Measurements from ENCODE around the gene CTCF. TPM values are rescaled to one million over a fixed set of nuclear protein-coding genes. Genes with fewer than 3 reads are reported as not detected.
A peak's percentile ranks its signal among the peaks of the same experiment; 100 is the strongest.

CTCF gene
- total RNA-seq, 5 donors from 2014 or later (not counting 1 experiment from before 2014, with no cell fraction given): 55.3 to 69.0 (median 64.0) TPM

GRCh38 chr16:67661101-67661761 lies 98.9 kb downstream of the CTCF start:
- ChIA-PET CTCF (interaction anchor here in 1 of 2 donors (0.6 to 1.6 kb wide), 2 partner anchors 16 to 58 kb away, joined by 3 to 9 read pairs; partner anchors contain the start of gene CARMIL2), POLR2A (interaction anchor here in 1 of 2 donors (2.1 kb wide), 1 partner anchor 181 kb away, joined by 8 read pairs; the partner anchor contains the start of gene ATP6V0D1)
- ATAC-seq (replicated peaks in 1 of 4) (peak in 2 of 4 experiments; percentile 4 to 5), DNase-seq (peak in 5 of 35 experiments; percentile 6 to 54 (median 25))
- 21% methylated on average over 36 of the region's 39 CpGs for WGBS (ENCODE audit: insufficient coverage)
- H3K27me3 ChIP-seq (replicated peaks in 1 of 2; ENCODE audit: control insufficient read depth in 2 of 2, extremely low read depth in 1 of 2, insufficient read depth in 2 of 2, low read length in 1 of 2): no peaks in the 10 kb centered on the region
- no peaks in the 10 kb centered on the region for H3K27me3 Mint-ChIP-seq
- peak overlapping the region; percentile 99 to 100 for H3K4me3 ChIP-seq (ENCODE audit: control insufficient read depth in 1 of 2, extremely low read depth in 1 of 2, low read length in 1 of 2)
- H3K27ac Mint-ChIP-seq: peak overlapping the region; percentile 82 to 88
- H3K27ac ChIP-seq (ENCODE audit: low read length): peak overlapping the region; percentile 79
- H3K36me3 Mint-ChIP-seq: no peaks in the 10 kb centered on the region
- H3K4me3 Mint-ChIP-seq: peak overlapping the region; percentile 86 to 89 (median 89)
- no peaks in the 10 kb centered on the region for H3K9me3 Mint-ChIP-seq
- peaks cover 5 to 11% of the 10 kb centered on the region in 2 donors for H3K36me3 ChIP-seq (ENCODE audit: control insufficient read depth in 2 of 2, extremely low read depth in 1 of 2, insufficient read depth in 1 of 2, low read length in 1 of 2)
- peaks cover 19 to 36% (median 35%) of the 10 kb centered on the region in 3 donors for H3K4me1 Mint-ChIP-seq
- H3K9me3 ChIP-seq: no peaks in the 10 kb centered on the region
- peaks cover 5 to 40% of the 10 kb centered on the region in 2 experiments for H3K4me1 ChIP-seq (ENCODE audit: control insufficient read depth in 1 of 2, extremely low read depth in 1 of 2, insufficient read depth in 2 of 2, low read length in 2 of 2)

GRCh38 chr16:67661886-67662652 lies 99.7 kb downstream of the CTCF start:
- H3K27ac Mint-ChIP-seq: peak overlapping the region in 1 of 2 donors; percentile 31
- Histone ChIP-seq H3K4me1 (ENCODE audit: control insufficient read depth in 1 of 2, extremely low read depth in 1 of 2, insufficient read depth in 2 of 2, low read length in 2 of 2) (peaks cover 5 to 46% of the 10 kb centered on the region in 2 experiments), H3K36me3 (ENCODE audit: control insufficient read depth in 2 of 2, extremely low read depth in 1 of 2, insufficient read depth in 1 of 2, low read length in 1 of 2) (peaks cover 1 to 6% of the 10 kb centered on the region in 2 donors), H3K4me3 (ENCODE audit: control insufficient read depth in 1 of 2, extremely low read depth in 1 of 2, low read length in 1 of 2) (no peak overlapping the region), H3K27ac (ENCODE audit: low read length) (no peak overlapping the region), H3K9me3 (no peaks in the 10 kb centered on the region), H3K27me3 (replicated peaks in 1 of 2; ENCODE audit: control insufficient read depth in 2 of 2, extremely low read depth in 1 of 2, insufficient read depth in 2 of 2, low read length in 1 of 2) (no peaks in the 10 kb centered on the region)
- peak overlapping the region; percentile 86 to 89 (median 89) for H3K4me3 Mint-ChIP-seq
- peaks cover 20 to 38% (median 36%) of the 10 kb centered on the region in 3 donors for H3K4me1 Mint-ChIP-seq
- CTCF ChIA-PET: interaction anchor here in 1 of 2 donors (0.6 kb wide), 1 partner anchor 9 kb away, joined by 5 read pairs; no protein-coding TSS in a partner anchor
- DNase-seq (no peak), ATAC-seq (replicated peaks in 1 of 4) (no peak)
- POLR2A ChIA-PET: no interaction called here
- H3K36me3 Mint-ChIP-seq: no peaks in the 10 kb centered on the region
- no peaks in the 10 kb centered on the region for H3K27me3 Mint-ChIP-seq
- no peaks in the 10 kb centered on the region for H3K9me3 Mint-ChIP-seq
- 96% methylated on average over 34 of the region's 34 CpGs for WGBS (ENCODE audit: insufficient coverage)

GRCh38 chr16:67662653-67663010 lies 100.3 kb downstream of the CTCF start:
- Mint-ChIP-seq H3K4me1 (peaks cover 25 to 43% (median 36%) of the 10 kb centered on the region in 3 donors), H3K4me3 (peak overlapping the region in 1 of 3 donors; percentile 3), H3K27ac (no peak overlapping the region), H3K9me3 (no peaks in the 10 kb centered on the region), H3K36me3 (no peaks in the 10 kb centered on the region), H3K27me3 (no peaks in the 10 kb centered on the region)
- Histone ChIP-seq H3K27ac (ENCODE audit: low read length) (no peak overlapping the region), H3K4me1 (ENCODE audit: control insufficient read depth in 1 of 2, extremely low read depth in 1 of 2, insufficient read depth in 2 of 2, low read length in 2 of 2) (peaks cover 9 to 51% of the 10 kb centered on the region in 2 experiments), H3K4me3 (ENCODE audit: control insufficient read depth in 1 of 2, extremely low read depth in 1 of 2, low read length in 1 of 2) (no peak overlapping the region), H3K9me3 (no peaks in the 10 kb centered on the region), H3K36me3 (ENCODE audit: control insufficient read depth in 2 of 2, extremely low read depth in 1 of 2, insufficient read depth in 1 of 2, low read length in 1 of 2) (peaks cover 0 to 1% of the 10 kb centered on the region in 2 donors), H3K27me3 (replicated peaks in 1 of 2; ENCODE audit: control insufficient read depth in 2 of 2, extremely low read depth in 1 of 2, insufficient read depth in 2 of 2, low read length in 1 of 2) (no peaks in the 10 kb centered on the region)
- DNase-seq (no peak), ATAC-seq (replicated peaks in 1 of 4) (no peak)
- ChIA-PET POLR2A (no interaction called here), CTCF (interaction anchor here in 1 of 2 donors (0.6 kb wide), 1 partner anchor 8 kb away, joined by 5 read pairs; no protein-coding TSS in a partner anchor)

DNA sequence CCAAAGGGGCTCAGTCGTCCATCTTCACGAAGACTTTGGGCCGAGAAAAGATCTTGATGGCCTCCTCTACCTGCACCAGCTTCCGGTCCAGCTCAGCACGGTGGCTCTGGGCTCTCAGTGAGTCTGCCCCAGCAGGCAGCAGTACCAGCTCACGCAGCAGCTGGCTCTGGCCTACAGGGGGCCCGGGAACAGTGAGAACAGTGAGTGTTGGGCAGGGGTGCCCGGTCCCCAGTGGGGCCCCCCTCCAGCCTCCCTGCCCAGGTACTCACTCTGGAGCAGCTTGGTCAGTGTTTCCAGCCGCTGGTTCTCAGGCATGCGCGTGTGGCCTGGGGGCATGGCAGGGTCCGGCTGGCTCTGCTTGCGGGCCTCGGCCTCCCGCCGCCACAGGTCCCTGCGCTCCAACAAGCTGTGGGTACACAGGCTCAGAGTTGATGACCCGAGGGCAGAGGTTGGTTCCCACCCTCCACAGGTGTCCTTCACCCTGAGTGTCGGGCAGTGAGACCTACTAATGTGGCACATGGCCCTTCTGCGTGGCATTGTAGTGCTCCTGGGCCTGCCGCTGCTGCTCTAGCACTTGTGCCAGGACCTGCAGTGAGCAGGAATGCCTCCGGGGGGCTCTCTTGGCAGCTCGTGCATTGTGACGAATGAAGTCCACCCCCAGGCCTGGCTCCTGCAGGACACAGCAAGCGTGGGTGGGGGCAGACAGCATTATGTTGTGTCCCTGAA lies 101.0 kb downstream of the CTCF start:
- Histone ChIP-seq H3K27me3 (replicated peaks in 1 of 2; ENCODE audit: control insufficient read depth in 2 of 2, extremely low read depth in 1 of 2, insufficient read depth in 2 of 2, low read length in 1 of 2) (no peaks in the 10 kb centered on the region), H3K36me3 (ENCODE audit: control insufficient read depth in 2 of 2, extremely low read depth in 1 of 2, insufficient read depth in 1 of 2, low read length in 1 of 2) (no peaks in the 10 kb centered on the region), H3K27ac (ENCODE audit: low read length) (no peak overlapping the region), H3K4me1 (ENCODE audit: control insufficient read depth in 1 of 2, extremely low read depth in 1 of 2, insufficient read depth in 2 of 2, low read length in 2 of 2) (peaks cover 10 to 54% of the 10 kb centered on the region in 2 experiments), H3K9me3 (no peaks in the 10 kb centered on the region), H3K4me3 (ENCODE audit: control insufficient read depth in 1 of 2, extremely low read depth in 1 of 2, low read length in 1 of 2) (no peak overlapping the region)
- DNase-seq (peak in 5 of 35 experiments; percentile 22 to 45 (median 38)), ATAC-seq (replicated peaks in 1 of 4) (no peak)
- ChIA-PET CTCF (interaction anchor here (0.5 to 0.6 kb wide), 2 partner anchors 67 to 365 kb away, joined by 3 read pairs; no protein-coding TSS in a partner anchor), POLR2A (no interaction called here)
- Mint-ChIP-seq H3K27me3 (no peaks in the 10 kb centered on the region), H3K4me1 (peaks cover 30 to 48% (median 30%) of the 10 kb centered on the region in 3 donors), H3K9me3 (no peaks in the 10 kb centered on the region), H3K4me3 (no peak overlapping the region), H3K36me3 (no peaks in the 10 kb centered on the region), H3K27ac (peak overlapping the region in 1 of 2 donors; percentile 58)
- WGBS (ENCODE audit: insufficient coverage): 94% methylated on average over 19 of the region's 25 CpGs

- no peak for DNase-seq
- peaks cover 8 to 50% of the 10 kb centered on the region in 2 experiments for H3K4me1 ChIP-seq (ENCODE audit: control insufficient read depth in 1 of 2, extremely low read depth in 1 of 2, insufficient read depth in 2 of 2, low read length in 2 of 2)
- Mint-ChIP-seq H3K9me3 (no peaks in the 10 kb centered on the region), H3K36me3 (no peaks in the 10 kb centered on the region), H3K4me3 (no peak overlapping the region), H3K4me1 (peaks cover 27 to 49% (median 28%) of the 10 kb centered on the region in 3 donors), H3K27me3 (no peaks in the 10 kb centered on the region), H3K27ac (peak overlapping the region in 1 of 2 donors; percentile 1)
- ChIA-PET POLR2A (no interaction called here), CTCF (interaction anchor here (0.5 to 0.6 kb wide), 2 partner anchors 68 to 366 kb away, joined by 3 read pairs; no protein-coding TSS in a partner anchor)
- no peaks in the 10 kb centered on the region for H3K27me3 ChIP-seq (replicated peaks in 1 of 2; ENCODE audit: control insufficient read depth in 2 of 2, extremely low read depth in 1 of 2, insufficient read depth in 2 of 2, low read length in 1 of 2)
- no peaks in the 10 kb centered on the region for H3K9me3 ChIP-seq
- no peak overlapping the region for H3K27ac ChIP-seq (ENCODE audit: low read length)
- no peaks in the 10 kb centered on the region for H3K36me3 ChIP-seq (ENCODE audit: control insufficient read depth in 2 of 2, extremely low read depth in 1 of 2, insufficient read depth in 1 of 2, low read length in 1 of 2)
- no peak overlapping the region for H3K4me3 ChIP-seq (ENCODE audit: control insufficient read depth in 1 of 2, extremely low read depth in 1 of 2, low read length in 1 of 2)
- WGBS (ENCODE audit: insufficient coverage): 88% methylated on average over 4 of the region's 6 CpGs
- ATAC-seq (replicated peaks in 1 of 4): no peak
Measured at GRCh38 chr16:67663877-67664222, 101.5 kb downstream of the CTCF start.

GRCh38 chr16:67664258-67664657 lies 101.9 kb downstream of the CTCF start:
- H3K4me1 Mint-ChIP-seq: peaks cover 23 to 48% (median 25%) of the 10 kb centered on the region in 3 donors
- Histone ChIP-seq H3K27ac (ENCODE audit: low read length) (no peak overlapping the region), H3K36me3 (ENCODE audit: control insufficient read depth in 2 of 2, extremely low read depth in 1 of 2, insufficient read depth in 1 of 2, low read length in 1 of 2) (no peaks in the 10 kb centered on the region), H3K4me1 (ENCODE audit: control insufficient read depth in 1 of 2, extremely low read depth in 1 of 2, insufficient read depth in 2 of 2, low read length in 2 of 2) (peaks cover 5 to 46% of the 10 kb centered on the region in 2 experiments), H3K4me3 (ENCODE audit: control insufficient read depth in 1 of 2, extremely low read depth in 1 of 2, low read length in 1 of 2) (no peak overlapping the region), H3K9me3 (no peaks in the 10 kb centered on the region), H3K27me3 (replicated peaks in 1 of 2; ENCODE audit: control insufficient read depth in 2 of 2, extremely low read depth in 1 of 2, insufficient read depth in 2 of 2, low read length in 1 of 2) (no peaks in the 10 kb centered on the region)
- no peaks in the 10 kb centered on the region for H3K27me3 Mint-ChIP-seq
- H3K36me3 Mint-ChIP-seq: no peaks in the 10 kb centered on the region
- H3K9me3 Mint-ChIP-seq: no peaks in the 10 kb centered on the region
- WGBS (ENCODE audit: insufficient coverage): 85% methylated on average over 4 of the region's 4 CpGs
- peak overlapping the region in 1 of 3 donors; percentile 5 for H3K4me3 Mint-ChIP-seq
- peak overlapping the region; percentile 1 to 34 for H3K27ac Mint-ChIP-seq
- CTCF ChIA-PET: interaction anchor here (0.5 to 0.6 kb wide), 2 partner anchors 68 to 366 kb away, joined by 3 read pairs; no protein-coding TSS in a partner anchor
- POLR2A ChIA-PET: no interaction called here
- no peak for DNase-seq
- ATAC-seq (replicated peaks in 1 of 4): no peak

Measured in T-cell (primary cell).